OCI-LY7 (cell line): ENCODE results near the gene SLC22A6. TPM values are rescaled to one million over a fixed set of nuclear protein-coding genes. Genes with fewer than 3 reads are reported as not detected.

Source experiments
- BruUV-seq: library from RNA; stranded (reverse); fragments of 400-500 nt; replicated peaks from 2 replicates; lab custom pipeline; 2021; lab: Mats Ljungman, UMichigan
- CTCF ChIA-PET: fragments of 300-600 bp; sonication (Branson Sonifier 250); formaldehyde crosslinking; loops from one replicate; lab custom pipeline; 2022; ENCODE audit warnings: antibody characterized with exemption; ENCODE audit not compliant: unreplicated experiment; lab: Charles Lee
- POLR2A ChIA-PET: fragments of 300-600 bp; sonication (Branson Sonifier 250); formaldehyde crosslinking; loops from one replicate; lab custom pipeline; 2022; ENCODE audit warnings: antibody characterized with exemption; lab: Charles Lee
- DNase-seq: peaks from one replicate; pipeline ENCODE4 v3.0.0-alpha.2; 2015; ENCODE audit warnings: low spot score
- H2AFZ ChIP-seq: fragments of 200-600 bp; sonication (generic), shearing (Covaris generic); 2 replicates; pipeline ENCODE4 v1.6.1; 2014; ENCODE audit warnings: mild to moderate bottlenecking, antibody characterized with exemption, low read length, moderate library complexity
- H3K27ac ChIP-seq: fragments of 200-600 bp; sonication (generic); 2 replicates; pipeline ENCODE4 v1.5.1; 2014; ENCODE audit warnings: mixed run types, low read depth, mild to moderate bottlenecking, moderate library complexity, low read length, inconsistent platforms; ENCODE audit not compliant: poor library complexity, severe bottlenecking
- H3K36me3 ChIP-seq: fragments of 200-600 bp; sonication (generic); 2 replicates; pipeline ENCODE4 v1.6.1; 2014; ENCODE audit warnings: mild to moderate bottlenecking, antibody characterized with exemption, low read length, moderate library complexity, mixed read lengths; ENCODE audit not compliant: insufficient read depth
- H3K4me1 ChIP-seq: fragments of 200-600 bp; sonication (generic); 2 replicates; pipeline ENCODE4 v1.5.1; 2014; ENCODE audit warnings: mild to moderate bottlenecking, low read length; ENCODE audit not compliant: insufficient read depth, poor library complexity, severe bottlenecking
- H3K4me2 ChIP-seq: fragments of 200-600 bp; sonication (generic); 2 replicates; pipeline ENCODE4 v1.6.1; 2014; ENCODE audit warnings: mild to moderate bottlenecking, low read length
- H3K4me3 ChIP-seq: fragments of 200-600 bp; sonication (generic); 2 replicates; pipeline ENCODE4 v1.5.1; 2014; ENCODE audit warnings: mild to moderate bottlenecking, low read depth, low read length; ENCODE audit not compliant: poor library complexity, severe bottlenecking
- H3K79me2 ChIP-seq: fragments of 200-600 bp; sonication (generic); 2 replicates; pipeline ENCODE4 v1.6.1; 2016; ENCODE audit warnings: low read depth, mild to moderate bottlenecking, low read length, moderate library complexity, mixed read lengths; ENCODE audit not compliant: insufficient read depth
- H3K9me2 ChIP-seq: fragments of 200-600 bp; sonication (generic); 2 replicates; pipeline ENCODE4 v1.6.1; 2016; ENCODE audit warnings: mild to moderate bottlenecking, low read length, mixed read lengths; ENCODE audit not compliant: insufficient read depth
- H3K9me3 ChIP-seq: fragments of 200-600 bp; sonication (generic); 2 replicates; pipeline ENCODE4 v1.6.1; 2014; ENCODE audit warnings: mild to moderate bottlenecking, mixed run types, low read length, mixed read lengths
- H4K20me1 ChIP-seq: fragments of 200-600 bp; sonication (generic); 2 replicates; pipeline ENCODE4 v1.6.1; 2014; ENCODE audit warnings: mild to moderate bottlenecking, antibody characterized with exemption, low read length, moderate library complexity, mixed read lengths; ENCODE audit not compliant: insufficient read depth
- EZH2phosphoT487 ChIP-seq: fragments of 200-600 bp; sonication (generic); IDR thresholded peaks from 2 replicates; pipeline ENCODE4 v1.6.1; 2018; ENCODE audit warnings: low read depth, borderline replicate concordance, mild to moderate bottlenecking, mixed run types, antibody characterized with exemption, low read length, moderate library complexity, mixed read lengths
- intact Hi-C: fragments of 100-400 bp; cut with micrococcal nuclease; formaldehyde crosslinking; loops from one replicate; pipeline ENCODE4 v1.10.0; 2022; ENCODE audit not compliant: unreplicated experiment
- total RNA-seq, 2 experiments: library from RNA; depleted of rRNA in 1 of 2; stranded (reverse); fragments of >200 nt in 1 of 2; shearing (Covaris generic) in 1 of 2; gene quantifications; 2 replicates each; pipeline ENCODE4 v1.2.3, GENCODE V29; 2014 to 2022
- TF ChIP-seq, protein P1 (sequence below): fragments of 200-600 bp; sonication (generic); conservative IDR thresholded peaks from 2 replicates; pipeline ENCODE4 v1.5.1; 2014; ENCODE audit warnings: mild to moderate bottlenecking, antibody characterized with exemption, low read length, moderate library complexity, mixed read lengths

Gene SLC22A6
- total RNA-seq, 2 experiments from 2014 or later, result not detected

GRCh38 chr11:62985041-62985750 lies 429 bp upstream of the SLC22A6 start:
- no peak for DNase-seq
- no peaks in the 10 kb centered on the region for H3K79me2 ChIP-seq
- H3K36me3 ChIP-seq, result no peaks in the 10 kb centered on the region
- TF ChIP-seq EZH2phosphoT487, result no peak
- TF ChIP-seq, protein P1, sequence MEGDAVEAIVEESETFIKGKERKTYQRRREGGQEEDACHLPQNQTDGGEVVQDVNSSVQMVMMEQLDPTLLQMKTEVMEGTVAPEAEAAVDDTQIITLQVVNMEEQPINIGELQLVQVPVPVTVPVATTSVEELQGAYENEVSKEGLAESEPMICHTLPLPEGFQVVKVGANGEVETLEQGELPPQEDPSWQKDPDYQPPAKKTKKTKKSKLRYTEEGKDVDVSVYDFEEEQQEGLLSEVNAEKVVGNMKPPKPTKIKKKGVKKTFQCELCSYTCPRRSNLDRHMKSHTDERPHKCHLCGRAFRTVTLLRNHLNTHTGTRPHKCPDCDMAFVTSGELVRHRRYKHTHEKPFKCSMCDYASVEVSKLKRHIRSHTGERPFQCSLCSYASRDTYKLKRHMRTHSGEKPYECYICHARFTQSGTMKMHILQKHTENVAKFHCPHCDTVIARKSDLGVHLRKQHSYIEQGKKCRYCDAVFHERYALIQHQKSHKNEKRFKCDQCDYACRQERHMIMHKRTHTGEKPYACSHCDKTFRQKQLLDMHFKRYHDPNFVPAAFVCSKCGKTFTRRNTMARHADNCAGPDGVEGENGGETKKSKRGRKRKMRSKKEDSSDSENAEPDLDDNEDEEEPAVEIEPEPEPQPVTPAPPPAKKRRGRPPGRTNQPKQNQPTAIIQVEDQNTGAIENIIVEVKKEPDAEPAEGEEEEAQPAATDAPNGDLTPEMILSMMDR, result no peak
- no TSS peak for BruUV-seq
- H3K4me2 ChIP-seq, result no peak overlapping the region
- H3K27ac ChIP-seq, result no peak overlapping the region
- H3K4me3 ChIP-seq, result no peak overlapping the region
- H4K20me1 ChIP-seq, result no peaks in the 10 kb centered on the region
- POLR2A ChIA-PET, result no interaction called here
- intact Hi-C loops, result no loop called here
- no peaks in the 10 kb centered on the region for H3K9me3 ChIP-seq
- no peaks in the 10 kb centered on the region for H3K9me2 ChIP-seq
- CTCF ChIA-PET, result no interaction called here
- no peaks in the 10 kb centered on the region for H3K4me1 ChIP-seq
- H2AFZ ChIP-seq, result no peak overlapping the region

GRCh38 chr11:62983536-62984199 lies 1.1 kb downstream of the SLC22A6 start:
- H3K9me3 ChIP-seq, result no peaks in the 10 kb centered on the region
- no peaks in the 10 kb centered on the region for H3K79me2 ChIP-seq
- H3K4me2 ChIP-seq, result no peak overlapping the region
- CTCF ChIA-PET, result interaction anchor here (0.6 kb wide), 1 partner anchor 55 kb away, joined by 4 read pairs; no protein-coding TSS in a partner anchor
- H4K20me1 ChIP-seq, result no peaks in the 10 kb centered on the region
- no TSS peak for BruUV-seq
- TF ChIP-seq, protein P1, result no peak
- no peak for TF ChIP-seq EZH2phosphoT487
- H3K4me1 ChIP-seq, result no peaks in the 10 kb centered on the region
- no peak overlapping the region for H2AFZ ChIP-seq
- intact Hi-C loops, result no loop called here
- POLR2A ChIA-PET, result no interaction called here
- H3K9me2 ChIP-seq, result no peaks in the 10 kb centered on the region
- DNase-seq, result no peak
- no peaks in the 10 kb centered on the region for H3K36me3 ChIP-seq
- H3K27ac ChIP-seq, result no peak overlapping the region
- no peak overlapping the region for H3K4me3 ChIP-seq

DNA sequence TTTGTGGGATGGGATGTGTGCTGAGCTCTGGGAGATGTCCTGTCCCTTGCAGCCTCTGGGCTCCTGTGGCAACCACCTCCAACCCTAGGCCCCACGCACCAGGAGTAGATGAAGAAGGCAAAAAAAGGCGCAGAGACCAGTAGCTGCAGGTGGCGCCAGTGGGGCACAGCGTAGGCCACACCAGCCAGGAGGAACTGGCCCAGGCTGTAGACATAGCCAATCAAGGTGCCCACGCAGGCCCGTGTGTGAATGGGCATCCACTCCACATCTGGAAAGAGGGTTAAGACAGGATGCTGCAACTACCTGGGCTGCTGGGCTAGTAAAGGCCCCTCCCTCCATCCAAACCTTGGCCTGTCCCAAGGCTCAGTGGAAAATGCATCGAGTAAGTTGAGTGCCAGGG lies 3.0 kb downstream of the SLC22A6 start:
- no peak overlapping the region for H3K4me2 ChIP-seq
- no peak for TF ChIP-seq EZH2phosphoT487
- TF ChIP-seq, protein P1, result peak; percentile 39; the same call in 1 of the 2 replicates
- no peaks in the 10 kb centered on the region for H3K36me3 ChIP-seq
- H3K4me1 ChIP-seq, result no peaks in the 10 kb centered on the region
- intact Hi-C loops, result no loop called here
- H3K4me3 ChIP-seq, result no peak overlapping the region
- H3K9me2 ChIP-seq, result no peaks in the 10 kb centered on the region
- CTCF ChIA-PET, result no interaction called here
- no peaks in the 10 kb centered on the region for H3K9me3 ChIP-seq
- POLR2A ChIA-PET, result no interaction called here
- no peak overlapping the region for H3K27ac ChIP-seq
- BruUV-seq, result no TSS peak
- H4K20me1 ChIP-seq, result no peaks in the 10 kb centered on the region
- no peak for DNase-seq
- H2AFZ ChIP-seq, result no peak overlapping the region
- no peaks in the 10 kb centered on the region for H3K79me2 ChIP-seq
